CD4-positive, alpha-beta T cell treated with Interleukin-15 for 1 hour (primary cell): ENCODE results near the gene RARG.
"Not testable (repeated sequence)": the region's sequence is repeated elsewhere in the genome, so short reads cannot be mapped to it uniquely, and the experiment has no call there.

Experiments
- DNase-seq: peaks from one replicate; pipeline ENCODE4 v3.0.0-alpha.2; 2020

Gene RARG

GRCh38 chr12:53163008-53163407 lies 69.0 kb downstream of the RARG start:
- DNase-seq, result not testable (repeated sequence)

- DNase-seq, result no peak
Measured at GRCh38 chr12:53161119-53161911, 70.7 kb downstream of the RARG start.

GRCh38 chr12:53160673-53161072 lies 71.3 kb downstream of the RARG start:
- no peak for DNase-seq
